Endothelial cell of umbilical vein (primary cell): ENCODE measurements around the gene RNFT2. TPM values are rescaled to one million over a fixed set of nuclear protein-coding genes. Genes with fewer than 3 reads are reported as not detected.

Experiments
- BruUV-seq: library from RNA; stranded (reverse); fragments of 400-500 nt; replicated peaks from 2 replicates; lab custom pipeline; 2021; lab: Mats Ljungman, UMichigan
- CTCF ChIA-PET: fragments of 300-600, 350-600 bp; sonication (Branson Sonifier 250); formaldehyde crosslinking; loops from one replicate; lab custom pipeline; 2021; ENCODE audit warnings: antibody characterized with exemption, inconsistent platforms; lab: Charles Lee
- POLR2A ChIA-PET: fragments of 300-600, 350-600 bp; sonication (Branson Sonifier 250); formaldehyde crosslinking; loops from one replicate; lab custom pipeline; 2021; ENCODE audit warnings: antibody characterized with exemption, inconsistent platforms; lab: Charles Lee
- DNase-seq: peaks from one replicate; pipeline ENCODE4 v3.0.0-alpha.2; 2011; ENCODE audit warnings: low read depth, low spot score
- FAIRE-seq: peaks from 2 replicates; lab custom pipeline; 2011; peaks lifted over from hg19 to GRCh38; lab: Jason Lieb, UNC
- H2AFZ ChIP-seq: 2 replicates; pipeline ENCODE4 v1.6.0; 2012; ENCODE audit warnings: low read depth, low read length, control low read depth, inconsistent platforms
- H3K27ac ChIP-seq: 2 replicates; pipeline ENCODE4 v1.5.1; 2011; ENCODE audit warnings: low read depth, mild to moderate bottlenecking, control low read depth, low read length, moderate library complexity; ENCODE audit not compliant: insufficient read depth
- H3K27me3 ChIP-seq, 2 experiments: 2 replicates each; pipeline versions ENCODE4 v1.6.0 to v1.6.1; 2011; ENCODE audit warnings: low read length in 2 of 2, mixed read lengths in 1 of 2; ENCODE audit not compliant: control insufficient read depth in 2 of 2, insufficient read depth in 2 of 2
- H3K36me3 ChIP-seq, 2 experiments: 2 replicates in 1 of 2; 3 replicates in 1 of 2; pipeline ENCODE4 v1.5.1; 2011; ENCODE audit warnings: low read length in 2 of 2, mild to moderate bottlenecking in 1 of 2, moderate library complexity in 1 of 2; ENCODE audit not compliant: control insufficient read depth in 2 of 2, insufficient read depth in 2 of 2; ENCODE audit errors: extremely low read depth in 1 of 2
- H3K4me1 ChIP-seq: 3 replicates; pipeline ENCODE4 v1.5.1; 2011; ENCODE audit warnings: mild to moderate bottlenecking, low read length; ENCODE audit not compliant: control insufficient read depth, insufficient read depth; ENCODE audit errors: extremely low read depth
- H3K4me2 ChIP-seq: 2 replicates; pipeline ENCODE4 v1.6.1; 2011; ENCODE audit warnings: low read length, control low read depth, mixed read lengths; ENCODE audit not compliant: insufficient read depth
- H3K4me3 ChIP-seq, 3 experiments: fragments of 200-600 bp in 1 of 3; sonication (generic), shearing (Covaris generic) in 1 of 3; replicated peaks in 1 of 3; 2 replicates each; pipeline ENCODE4 v1.5.1; 2011 to 2016; ENCODE audit warnings: control low read depth in 3 of 3, low read length in 3 of 3, mild to moderate bottlenecking in 2 of 3, inconsistent platforms in 1 of 3, low read depth in 1 of 3, moderate library complexity in 1 of 3; ENCODE audit not compliant: insufficient read depth in 1 of 3
- H3K79me2 ChIP-seq: 2 replicates; pipeline ENCODE4 v1.6.0; 2012; ENCODE audit warnings: low read length, inconsistent platforms; ENCODE audit not compliant: control insufficient read depth, insufficient read depth
- H3K9ac ChIP-seq: replicated peaks from 2 replicates; pipeline ENCODE3; 2011; ENCODE audit warnings: low read length, control low read depth; ENCODE audit not compliant: insufficient read depth; ENCODE audit errors: extremely low read depth
- H3K9me1 ChIP-seq: replicated peaks from 3 replicates; pipeline ENCODE4 v1.6.0; 2011; ENCODE audit warnings: mild to moderate bottlenecking, low read length; ENCODE audit not compliant: control insufficient read depth, insufficient read depth; ENCODE audit errors: extremely low read depth
- H3K9me3 ChIP-seq: replicated peaks from 2 replicates; pipeline ENCODE4 v1.5.1; 2012; ENCODE audit warnings: low read length, inconsistent platforms; ENCODE audit not compliant: control insufficient read depth, insufficient read depth
- H4K20me1 ChIP-seq: replicated peaks from 2 replicates; pipeline ENCODE3; 2011; ENCODE audit warnings: mild to moderate bottlenecking, low read length; ENCODE audit not compliant: control insufficient read depth, insufficient read depth; ENCODE audit errors: extremely low read depth
- CTCF ChIP-seq, 2 donors: IDR thresholded peaks; 1 replicate in 1 of 2; 2 replicates in 1 of 2; pipeline ENCODE4 v1.5.1; 2011; ENCODE audit warnings: low read length in 2 of 2, mild to moderate bottlenecking in 2 of 2, moderate library complexity in 2 of 2, control low read depth in 1 of 2, inconsistent platforms in 1 of 2, low read depth in 1 of 2; ENCODE audit not compliant: insufficient read depth in 1 of 2; ENCODE audit errors: extremely low read depth in 1 of 2
- FOS ChIP-seq: IDR thresholded peaks from 2 replicates; pipeline ENCODE4 v1.6.1; 2011; ENCODE audit warnings: mild to moderate bottlenecking, low read length, moderate library complexity, borderline replicate concordance; ENCODE audit not compliant: insufficient read depth
- GATA2 ChIP-seq: IDR thresholded peaks from 2 replicates; pipeline ENCODE4 v1.7.0; 2011; ENCODE audit warnings: low read depth, mild to moderate bottlenecking, moderate library complexity, mixed read lengths, low read length; ENCODE audit not compliant: insufficient read length, insufficient read depth
- MAX ChIP-seq: IDR thresholded peaks from 2 replicates; pipeline ENCODE4 v1.6.1; 2011; ENCODE audit not compliant: insufficient read depth, insufficient read length
- POLR2A ChIP-seq: IDR thresholded peaks from 2 replicates; pipeline ENCODE4 v1.6.1; 2012; ENCODE audit warnings: low read depth, mild to moderate bottlenecking, control low read depth, low read length
- POLR2AphosphoS5 ChIP-seq: IDR thresholded peaks from 2 replicates; pipeline ENCODE4 v1.6.1; 2012; ENCODE audit warnings: low read depth, mild to moderate bottlenecking, control low read depth, low read length, moderate library complexity; ENCODE audit not compliant: insufficient read depth
- dilution Hi-C: fragments of 300-500 bp; cut with MboI; formaldehyde crosslinking; loops from one replicate; pipeline ENCODE4 v1.15.0; 2019; ENCODE audit warnings: low sequenced_read_pairs; ENCODE audit not compliant: extremely low pct_ligation_motif_present
- intact Hi-C: fragments of 100-400 bp; cut with micrococcal nuclease; formaldehyde crosslinking; loops from one replicate; pipeline ENCODE4 v1.10.0; 2022
- polyA plus RNA-seq, 4 experiments: library from polyadenylated mRNA; depleted of rRNA in 3 of 4; stranded (reverse) in 3 of 4; unstranded in 1 of 4; fragments of >200 nt; gene quantifications; 2 replicates each; pipeline versions ENCODE4 v1.2.1 to v1.2.3, GENCODE V29; 2011 to 2012; ENCODE audit warnings: missing spikeins in 1 of 4
- total RNA-seq: library from RNA; stranded (reverse); gene quantifications from 2 replicates; pipeline ENCODE4 v1.2.3, GENCODE V29; 2021

RNFT2 gene
- total and polyA plus RNA-seq, 2 donors (not counting 3 experiments of a cell fraction or from before 2014, with no cell fraction given) = 1.4 to 6.6 TPM

GRCh38 chr12:116766746-116767145 is 28.6 kb downstream of the RNFT2 start:
- ChIA-PET POLR2A (no interaction called here), CTCF (no interaction called here)
- no TSS peak for BruUV-seq
- H3K27ac ChIP-seq = no peak overlapping the region
- no peaks in the 10 kb centered on the region for H3K79me2 ChIP-seq
- FAIRE-seq (no peak), DNase-seq (no peak)
- TF ChIP-seq MAX = no peak
- TF ChIP-seq POLR2A = no peak
- no peak for TF ChIP-seq CTCF (IDR thresholded peaks at IDR 0.05; ENCODE audit: extremely low read depth in 1 of 2, insufficient read depth in 1 of 2, low read depth in 1 of 2, low read length in 2 of 2)
- no peak for TF ChIP-seq FOS
- TF ChIP-seq GATA2 = no peak
- TF ChIP-seq POLR2AphosphoS5 = no peak
- intact Hi-C loops = no loop called here
- no peak overlapping the region for H3K9ac ChIP-seq
- dilution Hi-C loops = no loop called here
- H3K27me3 ChIP-seq = no peaks in the 10 kb centered on the region
- H3K9me1 ChIP-seq = no peaks in the 10 kb centered on the region
- H4K20me1 ChIP-seq = no peaks in the 10 kb centered on the region
- no peaks in the 10 kb centered on the region for H3K9me3 ChIP-seq
- H3K36me3 ChIP-seq = no peaks in the 10 kb centered on the region
- peaks cover 4% of the 10 kb centered on the region for H3K4me1 ChIP-seq
- no peak overlapping the region for H2AFZ ChIP-seq
- H3K4me3 ChIP-seq = no peak overlapping the region
- no peak overlapping the region for H3K4me2 ChIP-seq
